ENCODE measurements around the gene SLIT3. TPM values are rescaled to one million over a fixed set of nuclear protein-coding genes. Genes with fewer than 3 reads are reported as not detected.

The SLIT3 gene
- total and polyA plus RNA-seq, 2 donors (not counting 3 experiments of a cell fraction or from before 2014, with no cell fraction given) = 0.90 to 1.0 TPM

GRCh38 chr5:169119288-169120048, 181.5 kb downstream of the SLIT3 start:
- intact Hi-C loops (cut with micrococcal nuclease) (loop anchor here (5.0 kb wide), 1 partner anchor 183 kb away; the partner anchor contains the start of gene SLIT3), dilution Hi-C loops (cut with MboI; ENCODE audit: extremely low pct_ligation_motif_present, low sequenced_read_pairs) (no loop called here)
- no peaks in the 10 kb centered on the region for H3K27me3 ChIP-seq (ENCODE audit: control insufficient read depth in 2 of 2, insufficient read depth in 2 of 2, low read length in 2 of 2)
- no peaks in the 10 kb centered on the region for H4K20me1 ChIP-seq (replicated peaks; ENCODE audit: control insufficient read depth, extremely low read depth, insufficient read depth, low read length)
- BruUV-seq (replicated peaks) = no TSS peak
- POLR2A ChIA-PET = no interaction called here
- no peaks in the 10 kb centered on the region for H3K9me3 ChIP-seq (replicated peaks; ENCODE audit: control insufficient read depth, insufficient read depth, low read length)
- H3K4me1 ChIP-seq (ENCODE audit: control insufficient read depth, extremely low read depth, insufficient read depth, low read length) = no peaks in the 10 kb centered on the region
- H3K9me1 ChIP-seq (replicated peaks; ENCODE audit: control insufficient read depth, extremely low read depth, insufficient read depth, low read length) = no peaks in the 10 kb centered on the region
- H3K79me2 ChIP-seq (ENCODE audit: control insufficient read depth, insufficient read depth, low read length) = no peaks in the 10 kb centered on the region
- FAIRE-seq = no peak
- CTCF ChIA-PET = no interaction called here
- H3K4me3 ChIP-seq (replicated peaks in 1 of 3; ENCODE audit: insufficient read depth in 1 of 3, low read depth in 1 of 3, low read length in 3 of 3) = no peak overlapping the region
- DNase-seq (ENCODE audit: low read depth, low spot score) = no peak
- no peaks in the 10 kb centered on the region for H3K36me3 ChIP-seq (ENCODE audit: control insufficient read depth in 2 of 2, extremely low read depth in 1 of 2, insufficient read depth in 2 of 2, low read length in 2 of 2)
- H3K27ac ChIP-seq (ENCODE audit: insufficient read depth, low read depth, low read length) = no peak overlapping the region
- TF ChIP-seq MYC (IDR thresholded peaks at IDR 0.05; ENCODE audit: low read depth, low read length) (no peak), CTCF (IDR thresholded peaks at IDR 0.05; ENCODE audit: extremely low read depth in 1 of 2, insufficient read depth in 1 of 2, low read depth in 1 of 2, low read length in 2 of 2) (no peak), JUN (IDR thresholded peaks at IDR 0.05; ENCODE audit: borderline replicate concordance, insufficient read depth, insufficient read length, low read depth) (no peak), POLR2AphosphoS5 (IDR thresholded peaks at IDR 0.05; ENCODE audit: insufficient read depth, low read depth, low read length) (no peak), GATA2 (IDR thresholded peaks at IDR 0.05; ENCODE audit: insufficient read depth, insufficient read length, low read depth, low read length) (no peak), POLR2A (IDR thresholded peaks at IDR 0.05; ENCODE audit: low read depth, low read length) (no peak), EZH2 (IDR thresholded peaks at IDR 0.05; ENCODE audit: borderline replicate concordance, low read depth, low read length, severe bottlenecking) (no peak)
- TF ChIP-seq, protein P1, sequence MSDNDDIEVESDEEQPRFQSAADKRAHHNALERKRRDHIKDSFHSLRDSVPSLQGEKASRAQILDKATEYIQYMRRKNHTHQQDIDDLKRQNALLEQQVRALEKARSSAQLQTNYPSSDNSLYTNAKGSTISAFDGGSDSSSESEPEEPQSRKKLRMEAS (IDR thresholded peaks at IDR 0.05; ENCODE audit: insufficient read depth, insufficient read length) = no peak
- H3K4me2 ChIP-seq (ENCODE audit: insufficient read depth, low read length) = no peak overlapping the region
- H2AFZ ChIP-seq (ENCODE audit: low read depth, low read length) = no peak overlapping the region
- no peak overlapping the region for H3K9ac ChIP-seq (replicated peaks; ENCODE audit: extremely low read depth, insufficient read depth, low read length)
